Measurements from ENCODE around the gene CERKL.

Gene CERKL

GRCh38 chr2:181563101-181563692 lies 93.7 kb downstream of the CERKL start:
- no peak overlapping the region for H3K4me3 ChIP-seq (ENCODE audit: low read length)
- no peak for DNase-seq (ENCODE audit: low read depth)
- TF ChIP-seq CTCF (conservative IDR thresholded peaks at IDR 0.05; ENCODE audit: low read depth, low read length), result no peak

GRCh38 chr2:181558371-181558770 lies 98.5 kb downstream of the CERKL start:
- no peak for DNase-seq (ENCODE audit: low read depth)
- no peak overlapping the region for H3K4me3 ChIP-seq (ENCODE audit: low read length)
- no peak for TF ChIP-seq CTCF (conservative IDR thresholded peaks at IDR 0.05; ENCODE audit: low read depth, low read length)

- TF ChIP-seq CTCF (conservative IDR thresholded peaks at IDR 0.05; ENCODE audit: low read depth, low read length), result no peak
- DNase-seq (ENCODE audit: low read depth), result no peak
- no peak overlapping the region for H3K4me3 ChIP-seq (ENCODE audit: low read length)
Measured at GRCh38 chr2:181554061-181554830, 102.7 kb downstream of the CERKL start.

GRCh38 chr2:181553244-181553643 lies 103.7 kb downstream of the CERKL start:
- peak; percentile 43 for DNase-seq (ENCODE audit: low read depth)
- no peak for TF ChIP-seq CTCF (conservative IDR thresholded peaks at IDR 0.05; ENCODE audit: low read depth, low read length)
- no peak overlapping the region for H3K4me3 ChIP-seq (ENCODE audit: low read length)

- no peak for TF ChIP-seq CTCF (conservative IDR thresholded peaks at IDR 0.05; ENCODE audit: low read depth, low read length)
- no peak overlapping the region for H3K4me3 ChIP-seq (ENCODE audit: low read length)
- DNase-seq (ENCODE audit: low read depth), result peak; percentile 62
Measured at GRCh38 chr2:181552808-181553207, 104.1 kb downstream of the CERKL start.

GRCh38 chr2:181546086-181546485 lies 110.8 kb downstream of the CERKL start:
- TF ChIP-seq CTCF (conservative IDR thresholded peaks at IDR 0.05; ENCODE audit: low read depth, low read length), result no peak
- no peak overlapping the region for H3K4me3 ChIP-seq (ENCODE audit: low read length)
- no peak for DNase-seq (ENCODE audit: low read depth)

- H3K4me3 ChIP-seq (ENCODE audit: low read length), result no peak overlapping the region
- DNase-seq (ENCODE audit: low read depth), result no peak
- no peak for TF ChIP-seq CTCF (conservative IDR thresholded peaks at IDR 0.05; ENCODE audit: low read depth, low read length)
Measured at GRCh38 chr2:181542170-181542569, 114.7 kb downstream of the CERKL start.

Measured in retinal pigment epithelial cell (primary cell).